Activated T-cell treated with anti-CD3 and anti-CD28 coated beads for 24 hours (primary cell): ENCODE data around the gene DPH3.
"Not testable (repeated sequence)": the region's sequence is repeated elsewhere in the genome, so short reads cannot be mapped to it uniquely, and the experiment has no call there.

Experiments used
- DNase-seq: peaks from one replicate; pipeline ENCODE4 v3.0.0-alpha.2; 2020; ENCODE audit warnings: low read depth

DPH3 gene

GRCh38 chr3:16264708-16265454 is at the start of gene DPH3, which contains the start of gene OXNAD1:
Gene DPH3 (minus strand): TSS chr3:16264943. CDS start chr3:16264876, 67 bp downstream.
Gene OXNAD1 (plus strand): TSS chr3:16265212. CDS start chr3:16270953, 5,741 bp downstream.
- DNase-seq = peak; percentile 99

- no peak for DNase-seq
These were observed 49.3 kb upstream of the DPH3 start for GRCh38 chr3:16313886-16314645.

- no peak for DNase-seq
These were observed 47.3 kb upstream of the DPH3 start for GRCh38 chr3:16311960-16312451.

- not testable (repeated sequence) for DNase-seq
These were observed 45.7 kb upstream of the DPH3 start for GRCh38 chr3:16310486-16310885.

DNA sequence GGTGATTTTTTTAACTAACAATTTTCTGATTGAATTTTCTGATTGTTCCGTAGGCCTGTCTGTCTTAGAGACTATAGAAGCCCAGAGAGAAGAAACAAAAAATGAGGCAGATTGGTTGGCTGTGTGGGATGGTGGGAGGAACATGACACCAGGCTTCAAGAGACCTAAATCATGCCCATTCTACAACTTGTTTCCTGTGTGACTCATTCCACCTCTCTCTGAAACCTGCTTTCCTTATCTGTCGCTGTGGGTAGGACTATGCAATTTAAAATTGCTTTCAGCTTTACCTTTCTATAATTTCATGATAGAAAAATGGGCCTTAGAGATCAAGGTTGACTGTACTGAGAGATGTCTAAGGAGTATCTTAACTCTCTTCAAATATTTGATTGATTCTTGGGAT is 44.8 kb upstream of the DPH3 start:
- peak; percentile 54 for DNase-seq

GRCh38 chr3:16308727-16309126 is 44.0 kb upstream of the DPH3 start:
- no peak for DNase-seq

DNA sequence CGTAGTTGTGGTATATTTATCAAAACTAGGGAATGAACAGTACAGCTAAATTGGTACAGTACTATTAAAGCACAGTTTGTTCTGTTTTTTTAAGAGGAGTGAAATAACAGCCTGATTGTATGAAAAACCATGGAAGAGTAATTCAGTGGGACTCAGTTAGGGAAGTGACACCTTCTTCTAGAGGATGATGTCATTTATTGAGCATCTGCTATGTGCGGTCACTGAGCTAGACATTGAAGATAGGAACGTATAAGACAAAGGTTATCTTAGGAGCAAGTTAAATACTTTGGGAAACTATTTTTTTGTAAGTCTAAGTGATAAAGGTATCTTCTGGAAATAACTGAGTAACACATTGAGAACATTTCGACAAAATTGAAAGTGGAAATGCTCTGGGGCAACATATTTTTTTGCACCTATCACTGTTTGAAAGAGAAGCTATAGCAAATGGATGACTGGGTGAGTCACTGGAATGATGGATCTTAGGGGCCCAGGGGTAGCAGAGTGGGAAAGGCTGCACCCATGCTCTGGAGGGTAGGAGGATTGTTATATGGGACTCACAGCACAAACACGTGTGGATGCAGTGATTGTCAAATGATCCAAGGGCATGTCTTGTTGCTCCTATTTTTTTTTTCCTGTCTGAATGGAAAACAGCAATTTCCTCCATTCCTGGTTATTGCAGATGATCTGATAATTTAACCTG is 43.2 kb upstream of the DPH3 start:
- no peak for DNase-seq

GRCh38 chr3:16305111-16305541 is 40.4 kb upstream of the DPH3 start:
- DNase-seq = no peak

GRCh38 chr3:16304061-16305010 is 39.6 kb upstream of the DPH3 start:
- DNase-seq = no peak

DNA sequence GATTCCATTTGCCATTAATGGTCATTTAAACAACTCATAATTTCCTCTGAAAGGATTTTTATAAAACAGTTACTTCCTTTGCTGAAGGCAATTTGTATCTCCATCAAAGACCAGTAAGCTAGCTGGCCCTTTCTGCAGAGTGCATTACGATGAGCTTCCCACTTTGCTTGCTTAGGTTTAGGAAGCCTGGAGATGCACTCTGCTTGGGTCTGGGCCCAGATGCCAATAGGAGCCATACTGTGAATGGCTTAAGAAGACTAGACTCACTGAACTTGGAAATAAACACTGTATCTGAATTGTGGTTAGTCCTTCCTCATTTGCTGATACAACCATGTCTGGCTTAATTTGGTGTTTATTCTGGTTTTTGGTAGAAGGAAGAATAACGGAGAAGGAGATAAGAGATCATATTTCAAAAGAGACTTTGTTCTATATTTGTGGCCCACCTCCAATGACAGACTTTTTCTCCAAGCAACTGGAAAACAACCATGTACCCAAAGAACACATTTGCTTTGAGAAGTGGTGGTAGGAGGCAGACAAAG is 38.4 kb upstream of the DPH3 start:
- no peak for DNase-seq

- DNase-seq = no peak
These were observed 37.4 kb upstream of the DPH3 start for GRCh38 chr3:16302082-16302631.

GRCh38 chr3:16301507-16301906 is 36.8 kb upstream of the DPH3 start:
- no peak for DNase-seq

- DNase-seq = no peak
These were observed 36.2 kb upstream of the DPH3 start for GRCh38 chr3:16300881-16301359.

DNA sequence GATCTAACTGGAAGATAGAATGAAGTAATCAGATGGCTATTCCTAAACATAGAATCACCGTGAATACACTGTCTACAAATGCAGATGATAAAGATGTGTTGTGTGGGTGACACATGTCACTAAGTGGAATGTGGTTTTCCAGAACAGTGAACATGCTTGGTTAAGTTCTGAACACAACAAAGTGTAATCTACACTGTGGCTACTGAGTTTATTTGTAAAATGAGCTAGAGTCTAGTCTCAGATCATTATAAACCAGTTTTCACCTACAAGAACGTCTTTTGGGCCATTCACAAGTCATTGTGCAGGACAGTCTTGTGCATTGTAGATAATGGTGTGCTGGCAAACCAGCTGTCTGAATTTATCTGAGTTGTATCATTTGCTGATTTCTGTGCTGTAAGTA is 35.6 kb upstream of the DPH3 start:
- DNase-seq = no peak

DNA sequence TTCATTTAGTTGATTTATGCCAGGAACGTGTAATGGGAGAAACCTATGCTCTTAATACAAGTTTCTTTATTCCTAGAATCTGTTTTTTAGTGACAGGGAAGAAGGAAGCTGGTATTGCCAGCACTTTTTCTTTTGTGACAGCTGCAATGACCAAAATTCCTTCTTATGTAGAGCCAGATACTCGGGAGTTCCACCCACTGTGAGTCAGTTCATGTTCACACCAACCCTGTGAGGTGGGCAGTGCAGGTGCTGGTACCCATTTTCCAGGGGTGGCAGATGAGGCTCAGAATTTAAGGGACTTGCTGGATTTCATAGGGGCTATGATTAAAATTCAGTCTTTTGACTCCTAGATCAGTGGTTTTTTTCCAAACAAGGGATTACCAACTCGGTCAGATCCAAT is 35.0 kb upstream of the DPH3 start:
- DNase-seq = no peak

GRCh38 chr3:16298891-16299290 is 34.1 kb upstream of the DPH3 start:
- DNase-seq = no peak

DNA sequence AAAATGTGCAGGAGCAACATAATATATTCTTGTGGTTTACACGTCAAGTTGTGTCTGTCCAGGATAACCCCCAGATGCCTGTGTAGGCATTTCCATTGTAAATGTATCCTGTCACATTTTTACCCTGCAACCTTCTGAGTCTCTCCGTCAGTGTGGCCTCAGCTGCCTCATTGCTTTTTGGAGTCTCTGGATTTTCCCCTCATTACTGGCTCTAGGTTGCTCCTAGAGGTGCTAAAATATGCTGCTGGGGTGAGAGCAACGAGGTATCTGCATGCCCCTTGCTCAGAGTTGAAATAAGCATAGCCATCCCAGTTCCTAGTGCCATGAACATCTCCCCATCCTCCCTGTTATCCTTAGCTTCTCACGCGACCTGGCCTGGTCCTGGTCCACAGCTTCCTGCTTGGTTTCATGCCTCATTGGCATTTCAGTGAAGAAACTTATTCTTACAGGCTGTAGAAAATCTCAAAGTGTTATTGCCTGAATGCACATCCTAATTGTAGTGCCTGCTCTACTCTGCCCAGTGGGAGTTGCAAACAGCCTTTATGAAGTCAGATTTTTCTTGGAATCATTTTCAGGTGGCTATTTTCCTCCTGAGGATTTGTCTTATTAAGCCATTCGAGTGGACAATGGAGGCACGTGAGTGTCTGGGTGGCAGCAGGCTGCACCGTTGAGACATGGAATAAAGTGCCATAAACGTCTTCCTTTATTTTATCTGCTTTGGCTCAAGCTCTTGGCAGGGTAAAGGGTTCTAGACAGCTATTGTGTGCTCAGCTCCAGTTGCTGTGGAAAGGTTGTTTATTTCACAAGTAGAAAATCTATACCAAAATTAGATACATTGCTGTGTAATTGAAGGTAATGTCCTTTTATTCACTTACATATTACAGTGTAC is 33.5 kb upstream of the DPH3 start:
- no peak for DNase-seq

- DNase-seq = no peak
These were observed 30.7 kb upstream of the DPH3 start for GRCh38 chr3:16295298-16295890.

DNA sequence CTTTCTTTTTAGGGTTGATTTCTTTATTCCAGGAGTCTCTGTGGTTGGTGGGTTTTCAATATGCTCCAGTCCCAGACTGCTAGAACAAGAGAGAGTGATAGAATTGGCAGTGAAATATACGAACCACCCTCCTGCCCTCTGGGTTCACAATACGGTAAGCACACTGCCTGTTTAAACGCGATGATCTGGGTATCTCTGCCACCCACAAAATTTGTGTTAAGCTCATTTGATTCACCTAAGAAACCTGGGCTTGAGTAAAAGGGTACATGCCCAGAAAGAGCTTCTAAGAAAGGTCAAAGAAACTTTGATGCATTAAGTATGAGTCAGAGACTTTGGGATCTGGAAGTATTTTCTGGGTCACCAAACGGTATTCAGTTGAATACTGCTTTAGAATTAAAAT is 30.1 kb upstream of the DPH3 start:
- no peak for DNase-seq
